IMR-90 (cell line): ENCODE data around the gene PRKCSH.

ENCODE experiments used
- BHLHE40 ChIP-seq: fragments of 150-350 bp; IDR thresholded peaks from 2 replicates; pipeline ENCODE4 v1.6.1; 2016; ENCODE audit warnings: mild to moderate bottlenecking, low read depth, low read length
- CEBPB ChIP-seq: IDR thresholded peaks from 2 replicates; pipeline ENCODE4 v1.6.1; 2012; ENCODE audit warnings: low read depth, low read length, improper control_type of control experiment
- CHD1 ChIP-seq: IDR thresholded peaks from 2 replicates; pipeline ENCODE4 v1.6.1; 2012; ENCODE audit warnings: low read depth, low read length, improper control_type of control experiment
- FOS ChIP-seq: fragments of 150-350 bp; IDR thresholded peaks from 2 replicates; pipeline ENCODE4 v1.6.1; 2016; ENCODE audit warnings: low read depth, low read length
- POLR2A ChIP-seq: IDR thresholded peaks from 2 replicates; pipeline ENCODE4 v1.6.1; 2012; ENCODE audit warnings: mild to moderate bottlenecking, low read depth, low read length
- RAD21 ChIP-seq: IDR thresholded peaks from 2 replicates; pipeline ENCODE4 v1.6.1; 2012; ENCODE audit warnings: low read length, improper control_type of control experiment
- RCOR1 ChIP-seq: IDR thresholded peaks from 2 replicates; pipeline ENCODE4 v1.6.1; 2012; ENCODE audit warnings: mild to moderate bottlenecking, low read length, improper control_type of control experiment; ENCODE audit not compliant: insufficient replicate concordance
- SMC3 ChIP-seq: fragments of 150-350 bp; IDR thresholded peaks from 2 replicates; pipeline ENCODE4 v1.6.1; 2016; ENCODE audit warnings: low read depth, mild to moderate bottlenecking, antibody characterized with exemption, low read length, moderate library complexity
- TF ChIP-seq, protein P1 (sequence below): conservative IDR thresholded peaks from 2 replicates; pipeline ENCODE4 v1.5.1; 2012; ENCODE audit warnings: mild to moderate bottlenecking, low read depth, low read length, improper control_type of control experiment

- TF ChIP-seq, protein P1, sequence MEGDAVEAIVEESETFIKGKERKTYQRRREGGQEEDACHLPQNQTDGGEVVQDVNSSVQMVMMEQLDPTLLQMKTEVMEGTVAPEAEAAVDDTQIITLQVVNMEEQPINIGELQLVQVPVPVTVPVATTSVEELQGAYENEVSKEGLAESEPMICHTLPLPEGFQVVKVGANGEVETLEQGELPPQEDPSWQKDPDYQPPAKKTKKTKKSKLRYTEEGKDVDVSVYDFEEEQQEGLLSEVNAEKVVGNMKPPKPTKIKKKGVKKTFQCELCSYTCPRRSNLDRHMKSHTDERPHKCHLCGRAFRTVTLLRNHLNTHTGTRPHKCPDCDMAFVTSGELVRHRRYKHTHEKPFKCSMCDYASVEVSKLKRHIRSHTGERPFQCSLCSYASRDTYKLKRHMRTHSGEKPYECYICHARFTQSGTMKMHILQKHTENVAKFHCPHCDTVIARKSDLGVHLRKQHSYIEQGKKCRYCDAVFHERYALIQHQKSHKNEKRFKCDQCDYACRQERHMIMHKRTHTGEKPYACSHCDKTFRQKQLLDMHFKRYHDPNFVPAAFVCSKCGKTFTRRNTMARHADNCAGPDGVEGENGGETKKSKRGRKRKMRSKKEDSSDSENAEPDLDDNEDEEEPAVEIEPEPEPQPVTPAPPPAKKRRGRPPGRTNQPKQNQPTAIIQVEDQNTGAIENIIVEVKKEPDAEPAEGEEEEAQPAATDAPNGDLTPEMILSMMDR: no peak
- TF ChIP-seq POLR2A (no peak), SMC3 (no peak), CHD1 (no peak), RAD21 (no peak), RCOR1 (no peak), FOS (no peak), BHLHE40 (no peak), CEBPB (no peak)
Observed at GRCh38 chr19:11390933-11391680, 44.3 kb upstream of the PRKCSH start.
